ENCODE measurements around the gene EDC3.

EDC3 gene

DNA sequence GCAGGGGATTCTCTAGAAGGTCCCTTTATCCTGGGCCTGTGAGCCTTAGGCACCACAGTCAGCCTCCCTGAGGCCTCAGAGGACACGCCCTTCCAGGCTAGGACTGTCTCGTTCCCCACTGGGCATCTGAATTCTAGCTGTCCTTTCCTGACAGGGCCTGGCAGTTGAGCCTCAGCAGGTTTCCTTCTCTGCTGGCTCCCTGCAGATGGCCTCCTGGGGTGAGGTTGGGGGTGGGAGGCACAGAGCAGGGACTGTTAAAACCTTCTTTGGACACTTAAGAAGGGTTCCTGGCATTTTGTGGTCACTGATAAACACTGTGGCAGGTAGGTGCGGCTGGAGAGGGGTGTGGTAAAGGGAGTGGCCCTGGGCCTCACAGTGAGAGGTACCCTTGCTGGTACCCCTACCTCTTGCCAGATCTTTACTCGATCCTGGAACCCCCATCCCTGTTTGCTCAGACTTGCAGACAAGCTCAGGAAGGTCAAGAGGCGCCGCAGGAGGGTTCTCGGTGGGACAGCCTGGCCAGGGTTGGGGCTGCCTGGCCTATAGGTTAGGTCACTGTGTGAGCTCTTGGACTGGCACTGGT, 71.7 kb downstream of the EDC3 start:
- FAIRE-seq, result no peak

DNA sequence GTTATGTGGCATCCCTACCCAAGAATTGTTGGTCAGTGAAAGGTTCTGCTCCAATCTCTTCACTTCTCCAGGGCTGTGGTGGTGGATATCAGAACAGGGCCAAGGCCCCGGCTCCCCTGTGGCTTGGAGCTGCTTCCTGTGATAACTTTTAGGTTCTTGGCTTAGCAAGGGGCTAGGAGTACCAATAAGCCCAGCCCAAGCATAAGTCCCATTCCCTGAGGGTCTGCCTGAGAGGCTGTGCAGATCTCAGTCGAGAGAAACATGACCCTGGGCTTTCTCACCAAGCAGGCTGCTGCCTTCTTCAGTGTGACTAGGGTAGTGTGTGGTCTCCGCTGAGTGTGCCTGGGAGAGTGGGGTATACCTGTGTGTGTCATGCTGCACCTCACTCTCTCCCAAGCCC, 73.1 kb downstream of the EDC3 start:
- no peak for FAIRE-seq

DNA sequence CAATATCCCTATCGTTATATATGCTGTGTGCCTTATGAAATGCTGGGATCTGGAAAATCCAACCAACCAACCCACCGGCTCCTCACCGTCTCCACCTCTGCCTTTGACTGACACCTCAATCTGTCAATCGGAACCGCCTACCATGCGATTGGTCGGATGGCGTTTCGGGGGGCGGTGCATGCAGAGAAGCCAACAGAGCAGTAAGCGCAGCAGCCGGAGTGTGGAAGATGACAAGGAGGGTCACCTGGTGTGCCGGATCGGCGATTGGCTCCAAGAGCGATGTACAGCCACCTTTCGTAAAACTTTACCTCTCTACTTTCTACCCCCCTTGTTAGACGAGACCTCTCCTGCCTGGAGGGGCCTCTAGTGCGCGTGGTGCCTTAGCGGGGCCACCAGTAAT, 73.9 kb downstream of the EDC3 start:
- FAIRE-seq, result no peak

DNA sequence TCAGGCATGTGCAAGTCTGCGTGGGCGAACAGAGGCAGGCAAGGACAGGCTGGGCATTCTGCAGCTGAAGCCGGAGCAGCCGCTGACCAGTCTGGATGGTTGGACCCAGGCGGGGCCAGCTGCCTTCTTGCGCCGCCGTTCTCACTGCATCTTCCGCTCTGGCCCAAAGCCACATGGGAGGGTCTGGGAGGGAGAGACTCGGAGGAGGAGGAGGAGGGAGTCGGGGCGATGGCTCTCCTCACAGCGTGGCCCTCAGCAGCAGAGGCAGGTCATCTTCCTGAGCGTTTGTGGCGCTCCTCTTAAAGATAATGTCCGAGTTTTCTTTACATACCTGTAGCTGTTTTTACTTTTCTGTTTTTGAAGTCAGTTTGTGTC, 74.3 kb downstream of the EDC3 start:
- FAIRE-seq, result no peak

DNA sequence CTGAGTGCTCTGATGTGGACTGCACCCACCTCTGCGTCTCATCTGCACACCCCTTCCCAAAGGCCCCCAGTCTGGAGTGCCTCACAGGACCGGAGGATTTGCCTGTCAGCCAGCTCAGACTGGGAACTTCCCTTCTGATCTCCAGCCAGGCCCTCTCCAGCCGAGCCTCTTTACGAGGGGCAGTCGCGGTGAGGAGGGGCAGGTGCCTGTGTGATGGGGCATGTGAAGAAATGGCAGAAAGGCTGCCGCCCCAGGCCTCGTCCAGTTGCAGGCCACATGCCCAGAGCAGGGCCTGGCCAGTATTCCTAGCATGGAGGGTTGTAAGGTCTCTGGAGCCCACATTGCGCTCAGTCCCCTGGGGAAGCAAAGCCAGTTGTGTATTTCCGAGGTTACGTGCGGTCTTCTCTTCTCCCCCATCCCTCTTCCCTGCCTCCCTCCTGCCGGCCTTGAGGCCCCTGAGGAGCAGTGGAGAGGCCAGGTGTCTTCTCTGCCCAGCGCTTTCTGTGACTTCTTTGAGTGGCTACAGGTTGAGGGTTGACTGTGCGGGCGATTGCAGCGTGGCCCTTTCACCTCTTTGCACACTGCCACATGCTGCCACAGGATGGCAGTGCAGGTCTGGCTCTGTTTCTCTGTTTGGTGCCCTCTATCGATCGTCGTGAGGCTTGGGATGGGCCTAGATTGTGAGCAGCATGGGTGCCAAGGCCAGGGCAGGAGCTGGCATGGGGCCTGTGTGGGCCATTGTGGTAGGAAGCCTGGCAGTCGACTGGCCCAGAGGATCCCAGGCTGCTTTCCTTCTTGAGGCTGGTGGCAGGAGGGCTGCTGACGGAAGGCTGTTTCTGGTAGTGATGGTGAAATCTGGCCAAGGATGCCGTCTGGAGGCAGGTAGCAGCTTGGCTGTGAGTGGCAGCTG, 74.9 kb downstream of the EDC3 start:
- FAIRE-seq, result no peak

DNA sequence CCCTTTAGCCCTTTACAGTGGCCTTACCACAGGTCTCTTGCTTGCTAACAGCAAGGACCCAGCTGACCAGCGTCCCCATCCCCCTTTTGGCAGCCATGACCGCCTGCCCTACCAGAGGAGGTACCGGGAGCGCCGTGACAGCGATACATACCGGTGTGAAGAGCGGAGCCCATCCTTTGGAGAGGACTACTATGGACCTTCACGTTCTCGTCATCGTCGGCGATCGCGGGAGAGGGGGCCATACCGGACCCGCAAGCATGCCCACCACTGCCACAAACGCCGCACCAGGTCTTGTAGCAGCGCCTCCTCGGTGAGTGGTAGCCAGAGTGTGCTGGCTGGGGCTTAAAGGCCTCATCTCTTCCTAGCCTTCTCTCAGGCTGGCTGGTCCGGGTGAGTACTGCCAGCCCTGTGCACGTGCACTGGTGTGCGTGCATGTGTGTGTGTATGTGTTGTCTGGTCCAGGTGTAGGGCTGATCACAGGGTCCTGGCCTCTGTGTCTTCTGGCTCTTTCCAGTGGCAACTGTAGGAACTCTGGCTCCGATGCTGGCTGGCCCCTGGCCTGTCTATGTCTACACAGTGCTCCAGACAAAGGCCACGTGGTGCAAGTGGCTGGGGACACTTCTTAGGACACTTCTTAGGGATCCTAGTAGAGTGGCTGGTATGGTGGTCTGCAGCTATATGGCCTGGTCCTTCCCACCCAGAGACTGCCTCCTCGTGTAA, 75.7 kb downstream of the EDC3 start:
- no peak for FAIRE-seq

DNA sequence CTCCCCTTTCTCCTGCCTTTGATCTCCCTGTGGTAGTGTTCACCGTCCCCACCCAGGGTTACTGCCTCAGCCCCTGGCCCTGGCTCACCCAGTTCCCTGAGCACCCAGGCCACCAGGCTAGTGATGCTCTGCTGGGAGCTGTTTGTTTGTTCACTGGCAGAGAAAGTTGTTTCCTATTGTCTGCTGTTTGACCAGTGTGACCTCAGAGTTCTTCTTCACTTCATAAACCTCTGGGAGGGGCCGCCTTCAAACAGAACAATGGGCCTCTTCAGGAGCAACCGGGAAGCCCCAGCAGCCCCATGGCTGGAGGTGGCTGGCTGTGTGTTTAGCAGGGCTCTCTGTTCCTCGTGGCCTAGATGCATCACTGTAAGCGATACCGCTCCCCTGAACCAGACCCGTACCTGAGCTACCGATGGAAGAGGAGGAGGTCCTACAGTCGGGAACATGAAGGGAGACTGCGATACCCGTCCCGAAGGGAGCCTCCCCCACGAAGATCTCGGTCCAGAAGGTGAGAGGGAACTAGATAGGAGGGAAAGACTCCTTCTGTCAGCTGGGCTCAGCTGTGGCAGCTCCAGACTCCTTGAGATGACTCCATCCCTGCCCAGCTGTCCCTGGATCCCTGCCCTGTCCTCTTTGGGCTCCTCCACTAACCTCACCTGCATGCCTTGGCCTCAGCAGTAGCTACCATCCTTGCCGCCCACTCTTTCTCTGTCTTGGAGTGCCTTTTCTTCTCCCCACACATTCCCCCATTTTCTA, 76.8 kb downstream of the EDC3 start:
- no peak for FAIRE-seq

DNA sequence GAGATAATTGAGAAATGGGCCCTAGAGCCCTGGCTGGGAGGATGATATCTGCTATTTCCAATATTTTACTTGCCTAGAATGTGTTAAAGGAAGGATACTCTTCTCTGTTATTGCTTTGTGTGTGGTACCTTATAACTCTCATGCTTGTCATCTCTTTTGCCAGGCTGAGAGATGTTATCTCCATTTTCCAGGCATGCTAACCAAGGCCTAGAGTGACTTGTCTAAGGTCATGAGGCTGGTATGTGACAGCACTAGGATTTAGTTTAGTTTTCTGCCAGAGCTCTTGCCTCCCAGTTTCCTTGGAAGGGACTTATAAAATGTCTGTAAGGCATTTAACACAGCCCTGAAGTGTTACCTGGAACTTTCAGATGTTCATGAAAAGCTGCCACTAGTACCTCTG, 78.8 kb downstream of the EDC3 start:
- FAIRE-seq, result no peak

DNA sequence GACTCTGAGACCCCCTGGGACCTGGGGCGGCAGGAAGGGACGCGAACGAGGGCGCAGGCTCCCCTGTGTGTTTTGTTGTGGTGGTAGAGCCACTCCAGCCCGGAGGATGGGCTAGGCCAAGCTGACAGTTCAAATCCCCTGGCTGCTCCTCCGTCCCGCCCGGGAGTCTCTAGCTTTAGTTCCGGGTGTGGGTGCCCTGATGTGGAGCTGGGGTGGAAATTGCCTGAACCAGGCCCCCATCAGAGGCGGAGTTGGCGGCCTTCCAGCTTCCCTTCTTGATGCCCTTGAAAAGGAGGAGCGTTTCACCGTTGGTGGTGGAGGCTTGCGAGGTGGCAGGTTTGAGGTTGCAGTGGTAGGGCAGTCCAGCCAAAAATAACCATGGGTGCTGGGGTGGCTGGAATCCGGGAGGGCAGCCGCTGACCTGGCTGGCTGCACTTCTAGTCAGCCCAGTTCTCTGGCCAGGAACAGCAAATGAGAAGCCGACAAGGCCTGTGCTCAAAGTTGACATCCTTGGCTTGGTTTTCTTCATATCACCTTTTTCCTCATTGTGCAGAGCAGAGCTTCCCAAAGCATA, 79.4 kb downstream of the EDC3 start:
- FAIRE-seq, result no peak

DNA sequence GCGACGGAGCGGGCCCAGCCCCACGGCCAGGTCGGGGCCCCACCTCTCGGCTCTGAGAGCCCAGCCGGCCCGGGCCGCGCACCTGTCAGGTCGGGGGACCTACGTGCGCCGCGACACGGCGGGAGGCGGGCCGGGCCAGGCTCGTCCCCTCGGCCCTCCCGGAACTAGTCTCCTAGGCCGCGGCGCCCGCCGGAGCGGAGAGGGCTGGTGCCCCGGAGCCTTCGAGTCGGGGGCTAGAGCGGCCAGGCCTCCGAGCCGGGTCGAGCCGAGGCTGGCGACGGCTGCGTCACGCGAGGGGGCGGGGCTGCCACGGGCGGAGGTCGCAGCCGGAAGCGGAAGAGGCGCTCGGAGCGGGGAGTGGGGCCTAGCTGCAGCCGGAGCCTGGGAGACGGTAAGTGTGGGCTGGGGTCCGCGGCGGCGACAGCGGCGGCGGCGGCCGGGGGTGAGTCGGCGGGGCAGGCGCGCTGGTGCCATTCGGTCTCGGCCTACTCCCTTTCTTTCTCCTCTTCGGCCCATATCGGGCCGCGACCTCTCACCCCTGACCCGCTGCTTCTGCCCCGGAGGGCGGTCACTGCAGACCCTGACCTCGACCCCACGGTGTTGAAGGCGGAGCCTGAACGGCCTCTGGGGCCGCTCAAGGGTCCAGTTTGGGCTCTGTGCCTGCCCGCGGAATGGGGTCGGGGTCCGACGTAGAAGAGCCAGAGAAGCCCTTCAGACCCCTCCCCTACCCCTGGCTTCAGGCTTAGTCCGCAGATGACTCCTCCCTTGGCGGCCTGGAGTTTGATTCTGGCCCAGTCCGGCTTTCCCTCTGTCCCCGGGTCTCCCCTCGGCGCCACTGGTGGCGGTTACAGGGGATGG, 80.1 kb downstream of the EDC3 start, which contains the start of gene CLK3:
Gene CLK3 (plus strand): TSS at position 329 of the 858 bp plus-strand sequence. CDS start 3,361 bp downstream, outside the sequence.
- FAIRE-seq, result no peak

DNA sequence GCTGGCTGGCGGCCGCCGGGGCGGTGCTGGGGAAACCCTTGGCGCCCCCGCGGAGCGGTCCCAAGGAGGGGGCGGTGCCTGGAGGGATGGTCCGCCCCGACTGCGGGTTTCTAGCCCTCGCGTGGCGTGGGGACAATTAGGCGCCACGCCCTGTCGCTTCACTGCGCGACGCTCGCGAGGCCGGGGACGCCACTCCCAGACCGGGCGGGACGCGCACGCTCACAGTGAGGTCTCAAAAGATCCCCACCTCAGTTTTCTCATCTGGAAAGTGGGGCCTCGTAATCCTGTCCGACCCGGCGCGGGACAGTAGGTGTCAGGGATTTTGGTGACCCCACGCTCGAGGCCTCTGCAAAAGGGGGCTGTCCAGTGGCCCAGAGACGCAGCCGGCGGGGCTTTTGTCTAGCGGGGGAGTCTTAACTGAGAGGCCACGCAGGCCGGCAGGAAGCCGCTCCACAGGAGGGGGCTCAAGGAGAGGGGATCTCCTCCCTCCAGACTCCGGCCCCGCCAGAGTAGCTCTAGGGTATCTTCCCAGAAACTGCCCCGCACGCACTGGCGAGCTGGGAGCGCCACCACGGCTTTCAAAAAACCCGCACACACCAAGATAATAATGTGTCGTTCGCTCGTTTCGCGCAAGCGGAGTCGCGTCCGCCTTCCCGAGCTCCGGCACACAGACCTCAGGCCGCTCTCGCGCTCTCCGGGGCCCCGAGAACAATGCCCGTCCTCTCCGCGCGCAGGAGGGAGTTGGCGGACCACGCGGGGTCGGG, 80.9 kb downstream of the EDC3 start:
- FAIRE-seq, result no peak

DNA sequence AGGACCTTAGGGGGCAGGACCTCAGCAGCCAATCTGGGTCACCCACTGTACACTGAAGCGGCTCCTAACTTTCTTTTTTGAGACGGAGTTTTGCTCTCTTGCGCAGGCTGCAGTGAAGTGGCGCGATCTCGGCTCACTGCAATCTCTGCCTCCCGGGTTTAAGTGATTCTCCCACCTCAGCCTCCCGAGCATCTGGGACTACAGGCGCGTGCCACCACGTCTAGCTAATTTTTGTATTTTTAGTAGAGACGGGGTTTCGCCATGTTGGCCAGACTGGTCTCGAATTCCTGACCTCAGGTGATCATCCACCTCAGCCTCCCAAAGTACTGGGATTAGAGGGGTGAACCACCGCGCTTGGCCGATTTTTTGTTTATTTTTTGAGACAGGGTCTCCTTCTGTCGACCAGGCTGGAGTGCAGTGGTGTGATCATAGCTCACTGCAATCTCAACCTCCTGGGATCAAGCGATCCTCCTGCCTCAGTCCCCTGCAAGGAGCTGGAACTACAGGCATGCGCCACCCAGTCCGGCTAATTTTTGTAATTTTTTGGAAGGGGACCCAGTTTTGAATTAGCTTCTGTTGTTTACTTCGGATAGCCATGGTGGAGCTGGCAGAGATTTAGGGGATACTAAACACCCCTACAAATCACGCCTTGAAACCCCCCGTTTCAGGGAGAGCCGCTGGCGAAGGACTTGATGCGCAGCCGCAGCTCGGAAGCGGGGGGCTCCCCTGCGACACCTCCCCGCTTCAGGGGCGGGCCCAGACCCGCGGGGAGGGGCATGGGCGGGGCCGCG, 81.7 kb downstream of the EDC3 start:
- no peak for FAIRE-seq

DNA sequence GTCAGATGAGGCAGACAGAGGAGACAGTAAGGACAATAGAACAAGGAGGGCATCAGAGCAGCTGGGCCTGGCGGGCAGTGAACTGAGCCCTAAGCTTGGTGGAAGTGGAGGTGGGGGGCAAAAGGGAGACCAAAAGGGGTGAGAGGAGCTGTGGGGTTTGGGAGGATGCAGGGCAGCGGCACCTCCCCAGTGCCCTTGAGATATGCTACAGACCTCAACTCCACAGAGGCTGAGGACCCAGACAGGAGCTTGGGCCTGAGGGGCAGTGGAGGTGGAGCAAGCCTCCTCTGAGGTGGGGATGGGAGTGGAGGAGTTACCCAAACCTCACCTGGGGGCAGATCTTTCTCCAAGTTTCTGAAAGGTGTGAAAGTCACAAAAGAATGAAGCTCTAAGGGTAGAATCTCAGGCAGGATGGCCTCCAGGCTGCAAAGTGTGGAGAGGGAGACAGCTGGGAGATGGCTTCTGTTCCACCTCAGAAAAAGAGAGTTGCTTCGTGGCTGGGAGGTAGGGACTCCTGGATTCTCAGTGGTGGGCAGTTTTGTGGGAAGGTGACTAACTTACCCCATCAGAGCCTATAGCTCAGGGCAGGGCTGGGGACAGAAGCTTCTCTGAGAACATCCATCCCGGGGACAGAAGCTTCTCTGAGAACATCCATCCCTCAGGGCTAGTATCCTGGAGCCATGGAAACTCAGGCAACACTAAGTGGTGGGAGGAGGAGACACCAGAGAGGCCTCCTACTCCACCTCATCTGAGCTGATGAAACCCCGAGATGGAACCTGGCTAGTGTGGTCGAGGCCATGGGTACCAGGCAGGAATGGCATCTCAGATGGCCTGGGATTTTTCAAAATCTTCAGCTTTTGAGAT, 82.5 kb downstream of the EDC3 start:
- FAIRE-seq, result no peak

DNA sequence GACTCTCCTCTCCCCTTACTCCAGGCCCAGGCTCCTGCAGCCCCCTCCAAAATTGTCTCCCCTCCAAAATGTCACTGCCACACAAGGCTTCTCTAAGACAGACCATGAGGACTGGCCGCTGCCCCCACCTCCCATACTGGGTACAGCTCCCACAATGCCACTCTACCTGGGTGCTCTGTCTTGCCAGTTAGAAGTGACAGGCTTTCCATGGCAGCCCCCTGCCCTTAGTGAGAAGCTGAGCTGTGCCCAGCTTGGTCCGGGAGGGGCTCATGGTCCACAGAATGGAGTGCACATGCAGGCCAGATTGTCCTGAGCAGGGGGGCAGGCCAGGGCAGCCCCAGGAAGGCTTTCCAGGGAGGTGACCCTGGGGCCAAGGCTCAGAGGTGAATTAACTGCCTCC, 83.1 kb downstream of the EDC3 start:
- no peak for FAIRE-seq

DNA sequence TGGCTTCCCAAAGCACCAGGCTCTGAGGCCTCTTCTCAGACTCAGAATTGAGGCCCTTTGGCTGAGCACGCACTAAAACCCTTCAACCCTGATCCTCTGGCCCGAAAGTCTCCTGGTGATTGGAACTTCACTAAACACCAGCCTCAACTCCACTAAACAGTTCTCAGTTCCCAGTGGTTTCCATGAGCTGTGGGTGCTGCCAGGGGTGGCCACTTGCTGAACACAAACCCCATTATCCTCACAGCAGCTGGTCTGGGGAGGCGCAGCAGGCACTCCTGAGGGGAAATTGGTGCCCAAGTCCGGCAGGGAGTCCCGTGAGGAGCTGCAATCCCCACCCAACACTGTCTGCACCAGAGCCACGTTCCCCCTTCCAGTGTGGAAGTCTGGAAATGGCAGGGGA, 84.0 kb downstream of the EDC3 start:
- no peak for FAIRE-seq

DNA sequence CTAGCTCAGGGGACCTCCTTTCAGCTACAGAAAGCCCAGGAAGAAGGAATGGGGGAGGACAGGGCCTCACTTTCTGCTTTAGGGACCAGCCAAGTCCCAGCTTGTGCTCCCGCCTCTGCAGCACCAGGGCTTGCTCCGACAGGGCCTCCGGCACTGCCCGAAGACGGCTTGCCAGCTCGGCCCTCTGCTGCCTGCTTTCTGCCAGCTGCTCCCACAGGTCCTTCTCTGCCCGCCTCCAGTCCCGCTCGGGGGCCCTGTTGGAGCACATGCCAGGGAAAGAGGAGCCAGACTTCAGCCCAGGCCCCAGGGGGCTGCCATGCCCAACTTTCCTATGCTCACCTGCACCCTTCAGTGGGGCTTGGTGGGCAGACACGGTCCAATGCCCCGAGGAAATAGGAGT, 84.5 kb downstream of the EDC3 start:
- FAIRE-seq, result no peak

DNA sequence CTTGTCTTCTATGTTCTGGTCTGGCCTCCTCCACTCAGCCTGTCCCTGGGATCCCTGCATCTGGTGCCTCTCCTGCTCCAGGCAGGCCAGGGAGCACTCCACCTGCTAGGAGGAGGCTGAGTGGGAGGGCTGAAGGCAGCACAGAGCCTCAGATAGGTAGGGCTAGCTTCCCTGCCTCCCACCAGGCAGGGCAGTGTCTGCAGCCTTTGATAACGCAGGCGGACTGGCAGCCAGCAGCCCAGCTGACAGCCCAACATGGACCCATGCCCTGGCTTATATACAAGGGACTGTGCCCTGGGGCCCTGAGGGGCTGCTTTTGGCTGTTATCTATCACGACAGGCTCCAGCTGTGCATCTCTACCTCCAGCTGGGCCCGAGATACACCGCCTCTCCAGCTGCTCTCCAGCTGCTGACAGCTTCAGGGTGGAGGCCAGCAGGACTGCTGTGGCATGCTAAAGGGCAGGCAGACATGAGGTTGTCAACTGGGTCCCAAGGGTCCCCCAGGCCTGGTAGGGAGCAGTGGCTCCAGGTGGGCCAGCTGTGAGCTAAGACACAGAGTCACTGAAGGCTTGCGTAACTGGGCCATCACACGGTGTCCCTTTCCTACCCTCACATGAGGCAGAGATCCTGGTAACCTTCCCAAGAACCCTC, 85.4 kb downstream of the EDC3 start:
- FAIRE-seq, result no peak

DNA sequence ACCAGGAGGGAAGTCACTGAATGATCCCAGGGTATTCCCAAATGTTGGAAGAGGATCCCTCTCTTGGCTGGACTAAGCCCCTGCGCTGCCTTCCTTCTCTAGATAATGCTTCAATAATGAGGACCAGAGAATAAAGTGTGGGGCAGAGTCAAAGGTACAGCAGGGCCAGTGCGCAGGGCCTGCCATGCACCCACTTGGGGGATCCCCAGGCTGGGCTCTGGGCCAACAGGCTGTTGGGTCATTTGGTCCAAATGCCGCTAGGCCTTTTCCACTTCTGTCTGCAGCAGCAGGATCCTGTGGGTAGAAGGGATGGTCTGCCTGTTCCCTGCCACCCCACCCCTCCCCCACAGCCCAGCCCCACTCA, 85.9 kb downstream of the EDC3 start:
- FAIRE-seq, result no peak

DNA sequence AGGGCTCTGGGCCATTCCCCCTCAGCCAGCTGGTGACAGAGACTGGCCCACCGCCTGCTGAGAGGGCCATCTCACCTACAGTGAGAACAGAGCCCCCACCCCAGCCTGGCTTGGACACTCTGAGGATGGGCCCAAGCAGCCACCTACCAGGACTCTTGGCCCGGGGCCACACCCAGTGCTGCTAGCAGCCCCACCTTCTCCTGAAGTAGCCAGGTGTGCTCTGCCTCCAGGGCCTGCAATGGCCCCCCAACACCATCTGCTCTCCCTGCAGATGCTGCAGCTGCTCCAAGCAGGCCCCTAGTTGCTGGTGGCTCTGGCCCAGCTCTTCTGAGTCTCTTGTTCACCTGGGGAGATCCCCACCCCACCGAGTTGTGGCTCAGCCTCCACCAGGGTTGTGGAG, 87.0 kb downstream of the EDC3 start:
- FAIRE-seq, result no peak
